AG09319 (cell line): ENCODE measurements around the gene PTPRT.
"Not testable (repeated sequence)": the region's sequence is repeated elsewhere in the genome, so short reads cannot be mapped to it uniquely, and the experiment has no call there.

Source experiments
- DNase-seq: peaks from one replicate; pipeline ENCODE4 v3.0.0-alpha.2; 2010; ENCODE audit warnings: low read depth; ENCODE audit errors: extremely low read depth
- TF ChIP-seq, protein P1 (sequence below): IDR thresholded peaks from 2 replicates; pipeline ENCODE4 v1.5.1; 2011; ENCODE audit warnings: low read depth, mild to moderate bottlenecking, inconsistent platforms, low read length, moderate library complexity

PTPRT gene

DNA sequence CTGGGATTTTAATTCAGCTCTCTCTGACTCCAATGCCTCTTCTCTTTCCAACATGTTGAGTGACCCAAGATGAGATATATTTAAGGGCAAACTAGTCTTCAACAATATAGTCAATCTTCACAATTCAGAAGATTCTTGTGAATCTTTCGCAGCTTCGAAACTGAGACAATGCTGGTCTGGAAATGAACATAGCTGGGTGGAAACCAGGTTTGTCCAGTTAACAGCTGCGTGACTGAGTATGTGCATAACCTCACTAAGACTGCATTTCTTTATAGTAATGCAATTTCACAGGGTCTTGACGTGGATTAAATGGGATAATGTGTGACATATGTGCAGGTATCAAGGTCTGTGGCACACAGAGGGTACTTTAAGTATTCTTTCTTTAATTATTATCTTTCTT lies 18.9 kb downstream of the PTPRT start:
- TF ChIP-seq, protein P1, sequence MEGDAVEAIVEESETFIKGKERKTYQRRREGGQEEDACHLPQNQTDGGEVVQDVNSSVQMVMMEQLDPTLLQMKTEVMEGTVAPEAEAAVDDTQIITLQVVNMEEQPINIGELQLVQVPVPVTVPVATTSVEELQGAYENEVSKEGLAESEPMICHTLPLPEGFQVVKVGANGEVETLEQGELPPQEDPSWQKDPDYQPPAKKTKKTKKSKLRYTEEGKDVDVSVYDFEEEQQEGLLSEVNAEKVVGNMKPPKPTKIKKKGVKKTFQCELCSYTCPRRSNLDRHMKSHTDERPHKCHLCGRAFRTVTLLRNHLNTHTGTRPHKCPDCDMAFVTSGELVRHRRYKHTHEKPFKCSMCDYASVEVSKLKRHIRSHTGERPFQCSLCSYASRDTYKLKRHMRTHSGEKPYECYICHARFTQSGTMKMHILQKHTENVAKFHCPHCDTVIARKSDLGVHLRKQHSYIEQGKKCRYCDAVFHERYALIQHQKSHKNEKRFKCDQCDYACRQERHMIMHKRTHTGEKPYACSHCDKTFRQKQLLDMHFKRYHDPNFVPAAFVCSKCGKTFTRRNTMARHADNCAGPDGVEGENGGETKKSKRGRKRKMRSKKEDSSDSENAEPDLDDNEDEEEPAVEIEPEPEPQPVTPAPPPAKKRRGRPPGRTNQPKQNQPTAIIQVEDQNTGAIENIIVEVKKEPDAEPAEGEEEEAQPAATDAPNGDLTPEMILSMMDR, result no peak
- no peak for DNase-seq

DNA sequence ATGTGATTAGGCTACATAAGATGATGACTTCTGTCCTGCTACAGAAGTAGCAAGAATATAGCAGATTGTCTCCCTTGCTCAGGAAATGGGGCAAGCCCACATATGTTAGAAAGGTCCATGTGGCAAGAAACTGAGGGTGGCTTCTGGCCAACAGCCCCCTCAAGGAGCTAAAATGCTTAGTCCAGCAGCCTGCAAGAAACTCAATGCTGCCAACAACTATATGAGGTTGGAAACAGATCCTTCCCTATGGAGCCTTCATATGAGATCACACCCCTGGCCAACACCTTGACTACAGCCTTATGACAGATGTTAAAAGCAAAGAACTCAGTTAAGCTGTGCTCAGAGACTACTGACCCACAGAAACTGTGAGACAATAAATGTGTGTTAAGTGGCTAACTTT lies 22.1 kb downstream of the PTPRT start:
- DNase-seq, result no peak
- TF ChIP-seq, protein P1, result no peak

DNA sequence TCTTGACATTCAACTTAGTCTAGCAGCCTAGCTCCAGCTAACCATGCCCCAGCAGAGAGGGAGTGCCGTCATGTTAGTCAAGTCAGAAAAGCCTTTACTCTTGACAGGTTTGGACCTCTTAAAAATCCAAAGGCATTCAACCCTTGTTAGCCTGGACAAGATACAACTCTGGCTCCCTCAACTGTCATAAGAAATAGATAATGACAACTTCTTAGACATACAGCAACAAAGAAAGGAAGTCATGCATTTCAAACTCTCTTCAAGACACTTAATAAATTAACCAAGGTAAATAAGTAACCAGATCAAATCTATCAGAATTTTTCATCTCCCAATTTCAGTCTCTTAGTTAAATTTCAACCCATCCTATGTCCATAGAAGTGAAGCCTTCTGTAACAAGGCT lies 22.7 kb downstream of the PTPRT start:
- TF ChIP-seq, protein P1, result no peak

DNA sequence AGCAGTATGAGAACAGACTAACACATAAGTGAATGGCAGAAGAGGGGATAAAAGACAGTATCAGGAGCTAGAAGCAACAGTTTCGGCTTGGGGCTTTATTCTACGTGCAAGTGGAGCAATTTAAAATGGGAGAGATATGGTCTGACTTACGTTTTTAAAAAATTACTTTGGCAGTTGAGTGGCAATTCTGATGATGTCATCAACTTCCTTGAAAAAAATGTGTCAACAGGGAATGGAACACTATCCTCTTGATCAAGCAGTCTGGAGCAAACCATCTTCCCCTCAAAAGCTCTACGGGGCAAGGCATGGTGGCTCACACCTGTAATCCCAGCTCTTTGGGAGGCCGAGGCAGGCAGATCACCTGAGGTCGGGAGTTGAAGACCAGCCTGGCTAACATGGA lies 24.1 kb downstream of the PTPRT start:
- TF ChIP-seq, protein P1, result no peak
- DNase-seq, result no peak

More for the DNA sequence above, 22.7 kb downstream of the PTPRT start:
- DNase-seq, result no peak

DNA sequence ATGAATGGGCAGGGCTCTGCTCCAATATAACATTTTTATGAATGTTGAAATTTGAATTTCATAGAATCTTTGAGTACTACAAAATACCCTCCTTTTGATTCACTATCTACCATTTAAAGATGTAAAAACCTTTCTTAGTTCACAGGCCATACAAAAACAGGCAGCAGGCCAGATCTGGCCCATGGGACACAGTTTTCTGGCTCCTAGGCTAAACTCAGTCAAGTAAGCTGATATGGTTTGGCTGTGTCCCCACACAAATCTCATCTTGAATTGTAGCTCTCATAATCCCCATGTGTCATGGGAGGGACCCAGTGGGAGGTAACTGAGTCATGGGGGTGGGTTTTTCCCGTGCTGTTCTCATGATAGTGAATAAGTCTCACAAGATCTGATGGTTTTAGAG lies 25.0 kb downstream of the PTPRT start:
- DNase-seq, result not testable (repeated sequence)

DNA sequence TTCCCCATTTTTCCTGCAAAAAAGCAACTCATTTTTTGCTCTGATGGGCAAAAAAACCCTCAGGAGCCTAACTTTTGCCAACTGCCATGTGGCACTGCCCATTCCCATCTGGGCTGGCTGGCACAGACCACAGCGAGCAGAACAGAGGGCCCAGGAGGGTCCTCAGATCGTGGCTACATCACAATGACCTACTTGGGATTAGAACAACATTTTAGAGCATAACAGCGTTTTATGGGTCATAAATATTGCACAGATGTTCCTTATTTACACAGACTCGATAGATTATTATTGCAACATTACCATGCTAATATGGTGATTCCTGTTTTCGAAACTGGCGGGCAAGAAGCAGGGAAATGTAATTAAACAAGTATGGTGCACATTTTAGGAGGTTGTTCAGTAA lies 28.0 kb downstream of the PTPRT start:
- no peak for DNase-seq
- TF ChIP-seq, protein P1, result no peak

DNA sequence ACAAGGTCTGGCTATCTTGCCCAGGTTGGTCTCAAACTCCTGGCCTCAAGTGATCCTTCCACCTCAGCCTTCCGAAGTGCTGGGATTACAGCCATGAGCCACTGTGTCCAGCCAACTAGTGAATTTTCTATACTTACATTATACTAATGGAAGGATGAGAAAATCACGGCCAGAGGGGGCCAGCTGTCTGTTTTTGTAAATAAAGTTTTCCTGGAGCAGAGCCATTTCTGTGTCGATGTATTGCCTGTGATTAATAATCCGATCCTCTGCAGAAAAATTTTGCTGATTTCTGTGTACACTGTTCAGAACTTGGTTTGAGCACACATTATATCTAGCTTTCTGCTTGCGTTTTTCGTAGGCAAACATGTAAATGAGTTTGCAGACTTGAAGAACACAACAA lies 28.8 kb downstream of the PTPRT start:
- TF ChIP-seq, protein P1, result no peak
- no peak for DNase-seq

DNA sequence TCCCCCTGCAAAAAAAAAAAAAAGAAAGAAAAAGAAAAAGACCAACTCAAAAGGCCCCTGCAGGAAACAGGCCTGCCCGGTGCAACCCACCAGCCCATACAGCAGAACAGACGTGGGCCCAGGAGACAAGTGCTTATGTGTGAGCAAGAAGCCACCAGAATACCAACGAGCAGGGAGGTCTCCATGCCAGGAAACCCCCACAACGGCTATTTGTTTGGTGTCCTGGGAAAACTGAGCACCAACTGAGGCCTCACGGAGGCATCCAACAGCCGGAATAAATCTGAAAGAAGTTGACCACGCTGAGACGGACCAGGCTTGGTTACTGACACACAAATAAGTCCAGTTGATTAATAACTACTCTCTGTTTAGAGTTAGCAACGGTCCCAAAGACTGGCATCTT lies 29.7 kb downstream of the PTPRT start:
- no peak for DNase-seq
- TF ChIP-seq, protein P1, result no peak
